ENCODE results near the gene MTFMT.

The MTFMT gene

DNA sequence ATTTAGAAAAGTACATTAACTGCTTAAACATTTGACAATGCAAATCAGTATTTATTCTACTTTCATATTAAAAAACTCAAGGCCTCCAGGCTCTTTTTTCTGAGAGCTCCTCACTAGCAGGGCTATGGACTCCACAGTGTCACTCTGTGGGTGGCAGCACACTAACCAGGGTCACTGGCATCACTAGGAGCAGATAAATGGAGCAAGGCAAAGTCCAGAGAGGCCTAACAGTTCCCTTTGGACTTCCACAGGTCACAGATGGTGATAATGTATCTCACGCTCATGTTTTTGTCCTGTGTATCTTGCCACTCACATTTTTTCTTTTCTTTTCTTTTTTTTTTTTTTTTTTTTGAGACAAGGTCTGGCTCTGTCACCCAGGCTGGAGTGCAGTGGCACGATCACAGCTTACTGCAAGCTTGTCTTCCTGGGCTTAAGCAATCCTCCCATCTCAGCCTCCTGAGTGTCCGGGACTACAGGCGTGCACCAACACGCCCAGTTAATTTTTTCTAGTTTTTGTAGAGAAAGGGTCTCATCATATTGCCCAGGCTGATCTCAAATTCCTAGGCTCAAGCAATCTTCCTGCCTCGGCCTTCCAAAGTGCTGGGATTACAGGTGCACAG is 47.5 kb downstream of the MTFMT start:
- H3K4me1 ChIP-seq = peaks cover 25 to 87% (median 39%) of the 10 kb centered on the region in 10 experiments
- TF ChIP-seq Cebpa-rat (IDR thresholded peaks at IDR 0.05) = no peak
- no peaks in the 10 kb centered on the region for H3K27me3 ChIP-seq
- peaks cover 0 to 34% (median 0%) of the 10 kb centered on the region in 11 experiments; a peak in 11 of 22 replicates for H4K20me1 ChIP-seq
- peaks cover 60 to 77% (median 70%) of the 10 kb centered on the region in 11 experiments for H3K36me3 ChIP-seq
- H3K9me3 ChIP-seq (replicated peaks in 1 of 11) = no peaks in the 10 kb centered on the region
- peak overlapping the region in 5 of 11 experiments; percentile 4 to 57 (median 25); a peak in 6 of 22 replicates for H3K9ac ChIP-seq
- H3K27ac ChIP-seq = peak overlapping the region in 3 of 11 experiments; percentile 6 to 33 (median 15); a peak in 1 of 22 replicates
- H3K4me2 ChIP-seq = peak overlapping the region in 1 of 11 experiments; percentile 92; a peak in 2 of 22 replicates
- H3K4me3 ChIP-seq = no peak overlapping the region

DNA sequence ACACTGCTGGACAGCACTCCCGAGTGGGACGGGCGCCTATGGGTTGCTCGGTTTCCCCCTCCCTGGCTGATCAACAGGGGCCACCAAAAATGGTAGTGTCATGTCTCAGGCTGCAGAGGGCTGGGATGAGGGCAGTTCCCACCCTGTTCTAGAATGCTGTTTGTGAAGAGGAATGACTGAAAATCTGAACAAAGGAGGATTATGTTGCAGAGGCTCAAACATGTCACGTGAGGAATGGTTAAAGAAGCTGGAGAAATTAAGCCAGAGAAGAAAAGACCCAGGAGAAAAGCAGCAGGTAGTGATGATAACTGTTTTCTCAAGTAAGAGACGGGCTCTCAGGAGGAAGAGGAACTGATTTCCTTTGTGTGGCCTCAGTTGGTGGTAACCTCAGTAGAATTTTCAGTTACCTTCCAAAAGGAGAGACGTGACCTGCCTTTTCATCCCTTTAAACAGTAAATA is 50.2 kb downstream of the MTFMT start:
- Histone ChIP-seq H3K4me3 (no peak overlapping the region), H3K4me1 (peaks cover 4 to 60% (median 13%) of the 10 kb centered on the region in 10 experiments), H3K27me3 (no peaks in the 10 kb centered on the region), H3K9me3 (replicated peaks in 1 of 11) (no peaks in the 10 kb centered on the region), H4K20me1 (peaks cover 0 to 51% (median 0%) of the 10 kb centered on the region in 11 experiments; a peak in 11 of 22 replicates), H3K9ac (peak overlapping the region in 1 of 11 experiments; percentile 27; a peak in 1 of 22 replicates), H3K4me2 (0 out of 22 replicates have a peak overlapping the region, but pooled peaks of 1 of the 11 experiments have one; percentile 2), H3K36me3 (peaks cover 85 to 100% (median 94%) of the 10 kb centered on the region in 11 experiments), H3K27ac (no peak overlapping the region)
- TF ChIP-seq Cebpa-rat (IDR thresholded peaks at IDR 0.05) = no peak

DNA sequence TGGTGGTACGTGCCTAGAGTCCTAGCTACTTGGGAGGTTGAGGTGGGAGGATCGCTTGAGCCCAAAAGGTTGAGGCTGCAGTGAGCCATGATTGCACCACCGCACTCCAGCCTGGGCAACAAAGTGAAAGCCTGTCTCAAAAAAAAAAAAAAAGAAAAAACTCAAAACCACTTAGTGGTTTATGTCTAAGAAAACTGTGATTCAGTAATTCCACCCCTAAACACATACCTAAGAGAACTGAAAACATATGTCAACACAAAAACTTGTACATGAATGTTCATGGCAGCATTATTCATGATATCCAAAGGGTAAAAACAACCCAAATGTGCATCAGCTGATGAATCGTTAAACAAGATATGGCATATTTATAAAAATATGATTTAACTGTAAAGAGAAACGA is 54.0 kb downstream of the MTFMT start:
- Histone ChIP-seq H4K20me1 (peaks cover 0 to 68% (median 0%) of the 10 kb centered on the region in 11 experiments; a peak in 9 of 22 replicates), H3K27me3 (no peaks in the 10 kb centered on the region), H3K36me3 (peaks cover 95 to 100% (median 98%) of the 10 kb centered on the region in 11 experiments), H3K9ac (no peak overlapping the region), H3K4me1 (peaks cover 0 to 30% (median 4%) of the 10 kb centered on the region in 10 experiments; a peak in 8 of 20 replicates), H3K4me2 (no peak overlapping the region), H3K27ac (no peak overlapping the region), H3K9me3 (replicated peaks in 1 of 11) (no peaks in the 10 kb centered on the region), H3K4me3 (no peak overlapping the region)
- TF ChIP-seq Cebpa-rat (IDR thresholded peaks at IDR 0.05) = no peak

DNA sequence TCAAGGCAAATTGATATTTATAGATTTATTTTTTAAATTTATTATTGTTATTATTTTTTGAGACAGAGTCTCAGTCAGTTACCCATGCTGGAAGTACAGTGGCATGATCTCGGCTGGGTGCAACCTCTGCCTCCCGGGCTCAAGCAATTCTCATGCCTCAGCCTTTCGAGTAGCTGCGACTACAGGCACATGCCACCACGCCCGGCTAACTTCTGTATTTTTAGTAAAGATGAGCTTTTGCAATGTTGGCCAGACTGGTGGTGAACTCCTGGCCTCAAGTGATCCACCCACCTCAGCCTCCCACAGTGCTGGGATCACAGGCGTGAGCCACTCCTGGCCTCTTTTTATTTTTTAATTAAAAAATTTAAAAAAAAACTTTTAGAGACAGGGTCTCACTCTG is 58.7 kb downstream of the MTFMT start:
- H3K4me1 ChIP-seq = peaks cover 0 to 10% (median 2%) of the 10 kb centered on the region in 10 experiments; a peak in 7 of 20 replicates
- peaks cover 0 to 38% (median 0%) of the 10 kb centered on the region in 11 experiments; a peak in 5 of 22 replicates for H4K20me1 ChIP-seq
- H3K4me3 ChIP-seq = no peak overlapping the region
- H3K9me3 ChIP-seq (replicated peaks in 1 of 11) = no peaks in the 10 kb centered on the region
- H3K9ac ChIP-seq = no peak overlapping the region
- peak overlapping the region in 1 of 11 experiments; percentile 17; a peak in 1 of 22 replicates for H3K27ac ChIP-seq
- no peaks in the 10 kb centered on the region for H3K27me3 ChIP-seq
- H3K4me2 ChIP-seq = peak overlapping the region in 2 of 11 experiments; percentile 14 to 24; a peak in 1 of 22 replicates
- no peak for TF ChIP-seq Cebpa-rat (IDR thresholded peaks at IDR 0.05)
- peaks cover 93 to 100% (median 99%) of the 10 kb centered on the region in 11 experiments for H3K36me3 ChIP-seq

DNA sequence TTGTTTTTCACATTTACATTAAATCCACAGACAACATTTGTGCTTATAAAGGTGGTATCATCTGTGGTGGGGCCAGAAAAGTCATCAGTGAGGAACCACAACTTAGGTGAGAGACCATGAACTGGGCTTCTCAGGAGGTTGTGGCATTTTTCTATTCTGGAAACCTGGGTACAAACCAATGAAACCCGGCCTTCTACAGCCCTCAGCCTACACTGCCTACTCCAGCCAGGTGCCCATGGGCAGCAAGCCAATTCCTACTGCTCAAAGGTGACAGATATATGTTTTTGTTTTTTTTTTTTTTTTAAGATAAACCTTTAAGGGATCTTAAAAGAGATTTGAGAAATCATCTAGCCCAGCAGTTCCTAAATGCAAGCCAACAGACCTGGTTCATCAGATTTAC is 60.0 kb downstream of the MTFMT start:
- Histone ChIP-seq H3K27me3 (no peaks in the 10 kb centered on the region), H3K36me3 (peaks cover 93 to 100% (median 99%) of the 10 kb centered on the region in 11 experiments), H3K9me3 (replicated peaks in 1 of 11) (no peaks in the 10 kb centered on the region), H3K27ac (no peak overlapping the region), H4K20me1 (peaks cover 0 to 28% (median 0%) of the 10 kb centered on the region in 11 experiments; a peak in 5 of 22 replicates), H3K4me2 (no peak overlapping the region), H3K9ac (no peak overlapping the region), H3K4me1 (peaks cover 0 to 10% (median 2%) of the 10 kb centered on the region in 10 experiments; a peak in 7 of 20 replicates), H3K4me3 (no peak overlapping the region)
- TF ChIP-seq Cebpa-rat (IDR thresholded peaks at IDR 0.05) = no peak

DNA sequence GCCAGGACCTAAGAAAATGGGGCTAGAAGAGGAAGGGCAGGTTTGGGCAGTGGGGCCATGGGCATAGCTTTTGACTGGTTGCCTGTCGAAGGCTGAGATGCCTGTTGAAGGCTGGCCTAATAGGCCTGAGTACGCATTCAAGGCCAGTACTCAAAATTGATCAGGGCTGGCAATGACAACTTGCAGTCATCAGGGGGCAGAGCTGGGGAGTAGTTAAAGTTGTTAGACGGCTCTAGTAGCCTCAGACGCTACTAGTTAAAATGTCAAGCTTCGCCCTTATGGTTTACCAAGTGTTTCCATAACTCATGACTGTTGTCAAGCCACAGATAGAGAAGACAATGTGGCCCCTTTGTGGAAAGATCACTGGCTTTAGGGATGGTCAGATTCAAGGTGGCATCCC is 68.4 kb downstream of the MTFMT start:
- Histone ChIP-seq H3K27me3 (no peaks in the 10 kb centered on the region), H4K20me1 (peaks cover 0 to 22% (median 0%) of the 10 kb centered on the region in 11 experiments; a peak in 3 of 22 replicates), H3K9ac (no peak overlapping the region), H3K36me3 (peaks cover 94 to 100% (median 100%) of the 10 kb centered on the region in 11 experiments), H3K4me2 (no peak overlapping the region), H3K27ac (no peak overlapping the region), H3K4me1 (no peaks in the 10 kb centered on the region), H3K9me3 (replicated peaks in 1 of 11) (peaks cover 0 to 11% (median 7%) of the 10 kb centered on the region in 11 experiments; a peak in 15 of 22 replicates), H3K4me3 (no peak overlapping the region)
- no peak for TF ChIP-seq Cebpa-rat (IDR thresholded peaks at IDR 0.05)

DNA sequence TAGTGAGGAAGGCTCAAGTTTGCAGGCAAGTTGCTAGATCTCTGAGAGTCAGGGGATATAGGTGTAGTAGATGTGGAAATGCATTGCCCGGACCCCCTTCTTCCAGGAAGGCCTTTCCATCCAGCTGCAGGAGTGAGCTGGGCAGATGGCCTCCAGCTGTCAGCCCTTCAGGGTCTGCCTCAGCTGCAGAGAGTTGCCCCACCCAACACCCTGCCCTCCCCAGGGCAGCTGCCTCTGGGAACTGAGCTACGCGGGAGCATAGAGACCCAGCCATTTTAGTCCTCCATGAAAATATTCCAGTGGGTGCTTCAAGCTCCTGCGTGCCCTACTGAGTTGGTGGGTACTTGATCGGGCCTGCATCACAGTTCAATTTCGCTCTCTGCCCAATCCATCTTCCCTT is 69.3 kb downstream of the MTFMT start:
- H3K36me3 ChIP-seq = peaks cover 95 to 100% (median 100%) of the 10 kb centered on the region in 11 experiments
- H3K4me1 ChIP-seq = no peaks in the 10 kb centered on the region
- TF ChIP-seq Cebpa-rat (IDR thresholded peaks at IDR 0.05) = no peak
- H3K27me3 ChIP-seq = no peaks in the 10 kb centered on the region
- no peak overlapping the region for H3K9ac ChIP-seq
- H3K4me2 ChIP-seq = no peak overlapping the region
- no peak overlapping the region for H3K4me3 ChIP-seq
- peaks cover 0 to 22% (median 0%) of the 10 kb centered on the region in 11 experiments; a peak in 3 of 22 replicates for H4K20me1 ChIP-seq
- peaks cover 7 to 20% (median 15%) of the 10 kb centered on the region in 11 experiments; a peak in 21 of 22 replicates for H3K9me3 ChIP-seq (replicated peaks in 1 of 11)
- no peak overlapping the region for H3K27ac ChIP-seq

DNA sequence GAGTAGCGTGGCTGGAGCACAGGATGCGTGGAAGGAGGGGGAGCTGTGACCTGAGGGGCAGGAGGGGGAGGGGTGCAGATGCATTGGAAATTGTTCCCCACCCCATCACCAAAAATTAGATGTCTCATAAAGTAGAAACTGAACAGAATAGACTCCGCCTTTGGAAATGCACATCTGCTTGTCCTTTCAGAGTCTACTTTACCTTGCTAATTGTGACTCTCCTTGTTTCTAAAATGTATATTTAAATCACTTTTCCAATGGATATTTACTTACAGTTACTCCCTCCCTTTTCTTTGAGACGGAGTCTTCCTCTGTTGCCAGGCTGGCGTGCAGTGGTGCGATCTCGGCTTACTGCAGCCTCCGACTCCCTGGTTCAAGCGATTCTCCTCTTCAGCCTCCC is 70.3 kb downstream of the MTFMT start:
- TF ChIP-seq Cebpa-rat (IDR thresholded peaks at IDR 0.05) = no peak
- peaks cover 87 to 93% (median 92%) of the 10 kb centered on the region in 11 experiments for H3K36me3 ChIP-seq
- H3K4me3 ChIP-seq = no peak overlapping the region
- no peak overlapping the region for H3K9ac ChIP-seq
- H3K27me3 ChIP-seq = no peaks in the 10 kb centered on the region
- no peak overlapping the region for H3K4me2 ChIP-seq
- H3K27ac ChIP-seq = no peak overlapping the region
- no peaks in the 10 kb centered on the region for H3K4me1 ChIP-seq
- peaks cover 9 to 30% (median 17%) of the 10 kb centered on the region in 11 experiments; a peak in 21 of 22 replicates for H3K9me3 ChIP-seq (replicated peaks in 1 of 11)
- H4K20me1 ChIP-seq = peaks cover 0 to 22% (median 0%) of the 10 kb centered on the region in 11 experiments; a peak in 3 of 22 replicates

DNA sequence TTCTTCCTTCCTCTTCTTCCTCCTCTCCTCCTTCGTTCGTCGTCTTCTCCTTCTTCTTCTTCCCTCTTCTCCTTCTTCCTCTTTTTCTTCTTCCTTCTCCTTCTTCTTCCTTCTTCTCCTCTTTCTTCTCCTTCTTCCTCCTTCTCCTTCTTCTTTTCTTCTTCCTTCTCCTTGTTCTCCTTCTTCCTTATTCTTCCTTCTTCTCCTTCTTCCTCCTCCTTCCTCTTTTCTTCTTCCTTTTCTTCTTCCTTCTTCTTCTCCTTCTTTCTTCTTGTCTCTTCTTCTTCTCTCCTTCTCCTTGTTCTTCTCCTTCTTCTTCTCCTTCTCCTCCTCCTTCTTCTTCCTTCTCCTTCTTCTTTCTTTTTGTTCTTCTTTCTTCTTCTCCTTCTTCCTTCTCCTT is 75.0 kb downstream of the MTFMT start:
- no peak overlapping the region for H3K4me3 ChIP-seq
- H3K9me3 ChIP-seq (replicated peaks in 1 of 11) = peaks cover 9 to 55% (median 17%) of the 10 kb centered on the region in 11 experiments; a peak in 21 of 22 replicates
- no peak for TF ChIP-seq Cebpa-rat (IDR thresholded peaks at IDR 0.05)
- H3K27me3 ChIP-seq = no peaks in the 10 kb centered on the region
- no peak overlapping the region for H3K27ac ChIP-seq
- peaks cover 0 to 10% (median 0%) of the 10 kb centered on the region in 11 experiments; a peak in 5 of 22 replicates for H4K20me1 ChIP-seq
- H3K9ac ChIP-seq = no peak overlapping the region
- no peak overlapping the region for H3K4me2 ChIP-seq
- peaks cover 41 to 52% (median 45%) of the 10 kb centered on the region in 11 experiments for H3K36me3 ChIP-seq
- no peaks in the 10 kb centered on the region for H3K4me1 ChIP-seq
